GM12874 (cell line): ENCODE data around the gene PRKCZ.

Experiments
- CTCF ChIP-seq: IDR thresholded peaks from 2 replicates; pipeline ENCODE4 v1.5.1; 2011; ENCODE audit warnings: low read depth, mild to moderate bottlenecking, control low read depth, low read length, moderate library complexity; ENCODE audit not compliant: insufficient read depth

Gene PRKCZ

GRCh38 chr1:2009101-2010053 is 40.8 kb upstream of the PRKCZ start:
- no peak for TF ChIP-seq CTCF

GRCh38 chr1:2014181-2014580 is 36.0 kb upstream of the PRKCZ start:
- no peak for TF ChIP-seq CTCF

- TF ChIP-seq CTCF, result no peak
Measured at GRCh38 chr1:2014741-2015735, 35.2 kb upstream of the PRKCZ start.

GRCh38 chr1:2016123-2016522 is 34.1 kb upstream of the PRKCZ start:
- TF ChIP-seq CTCF, result no peak

- no peak for TF ChIP-seq CTCF
Measured at GRCh38 chr1:2018217-2019171, 31.7 kb upstream of the PRKCZ start.

- no peak for TF ChIP-seq CTCF
Measured at GRCh38 chr1:2019172-2019543, 31.1 kb upstream of the PRKCZ start, which contains the start of gene GABRD. GABRD (plus strand) TSS chr1:2019345; CDS start chr1:2019424, 79 bp downstream.
